ENCODE results near the gene PTK6.
A peak's percentile ranks its signal among the peaks of the same experiment; 100 is the strongest.

PTK6 gene

GRCh38 chr20:63536997-63537524, at the start of gene PTK6:
Gene PTK6, minus strand, starts transcription at chr20:63537376. Its CDS starts 62 bp downstream, at chr20:63537314.
- H3K27ac Mint-ChIP-seq = peak within 1 kb of the TSS; percentile 84
- no peaks in the 10 kb centered on the region for H3K27me3 Mint-ChIP-seq
- peak within 1 kb of the TSS; percentile 62 for H3K4me3 Mint-ChIP-seq
- H3K9me3 Mint-ChIP-seq = no peaks in the 10 kb centered on the region
- H3K4me1 Mint-ChIP-seq (ENCODE audit: low read depth) = peaks cover 19% of the 10 kb centered on the region
- H3K36me3 Mint-ChIP-seq (ENCODE audit: low read depth) = no peaks in the 10 kb centered on the region
- DNase-seq = no peak

- Mint-ChIP-seq H3K4me1 (ENCODE audit: low read depth) (peaks cover 4% of the 10 kb centered on the region), H3K27me3 (no peaks in the 10 kb centered on the region), H3K9me3 (no peaks in the 10 kb centered on the region), H3K4me3 (no peak overlapping the region), H3K27ac (no peak overlapping the region), H3K36me3 (ENCODE audit: low read depth) (peaks cover 43% of the 10 kb centered on the region)
- no peak for DNase-seq
Measured at GRCh38 chr20:63586797-63587196, 49.6 kb upstream of the PTK6 start.

- no peak overlapping the region for H3K27ac Mint-ChIP-seq
- H3K27me3 Mint-ChIP-seq = no peaks in the 10 kb centered on the region
- DNase-seq = no peak
- H3K9me3 Mint-ChIP-seq = no peaks in the 10 kb centered on the region
- H3K4me3 Mint-ChIP-seq = no peak overlapping the region
- H3K36me3 Mint-ChIP-seq (ENCODE audit: low read depth) = peaks cover 34% of the 10 kb centered on the region
- peaks cover 4% of the 10 kb centered on the region for H3K4me1 Mint-ChIP-seq (ENCODE audit: low read depth)
Measured at GRCh38 chr20:63585616-63586565, 48.7 kb upstream of the PTK6 start.

GRCh38 chr20:63582382-63583063, 45.3 kb upstream of the PTK6 start:
- peaks cover 8% of the 10 kb centered on the region for H3K36me3 Mint-ChIP-seq (ENCODE audit: low read depth)
- no peak overlapping the region for H3K27ac Mint-ChIP-seq
- H3K9me3 Mint-ChIP-seq = no peaks in the 10 kb centered on the region
- H3K4me1 Mint-ChIP-seq (ENCODE audit: low read depth) = peaks cover 3% of the 10 kb centered on the region
- DNase-seq = no peak
- H3K4me3 Mint-ChIP-seq = no peak overlapping the region
- peaks cover 6% of the 10 kb centered on the region for H3K27me3 Mint-ChIP-seq

GRCh38 chr20:63580796-63581461, 43.8 kb upstream of the PTK6 start:
- Mint-ChIP-seq H3K4me1 (ENCODE audit: low read depth) (peaks cover 3% of the 10 kb centered on the region), H3K36me3 (ENCODE audit: low read depth) (no peaks in the 10 kb centered on the region), H3K9me3 (no peaks in the 10 kb centered on the region), H3K27ac (no peak overlapping the region), H3K4me3 (no peak overlapping the region), H3K27me3 (peaks cover 12% of the 10 kb centered on the region)
- DNase-seq = peak; percentile 68

GRCh38 chr20:63579017-63579694, 42.0 kb upstream of the PTK6 start:
- Mint-ChIP-seq H3K9me3 (no peaks in the 10 kb centered on the region), H3K4me1 (ENCODE audit: low read depth) (peaks cover 3% of the 10 kb centered on the region), H3K27me3 (peaks cover 12% of the 10 kb centered on the region), H3K4me3 (no peak overlapping the region), H3K36me3 (ENCODE audit: low read depth) (no peaks in the 10 kb centered on the region), H3K27ac (no peak overlapping the region)
- DNase-seq = no peak

DNA sequence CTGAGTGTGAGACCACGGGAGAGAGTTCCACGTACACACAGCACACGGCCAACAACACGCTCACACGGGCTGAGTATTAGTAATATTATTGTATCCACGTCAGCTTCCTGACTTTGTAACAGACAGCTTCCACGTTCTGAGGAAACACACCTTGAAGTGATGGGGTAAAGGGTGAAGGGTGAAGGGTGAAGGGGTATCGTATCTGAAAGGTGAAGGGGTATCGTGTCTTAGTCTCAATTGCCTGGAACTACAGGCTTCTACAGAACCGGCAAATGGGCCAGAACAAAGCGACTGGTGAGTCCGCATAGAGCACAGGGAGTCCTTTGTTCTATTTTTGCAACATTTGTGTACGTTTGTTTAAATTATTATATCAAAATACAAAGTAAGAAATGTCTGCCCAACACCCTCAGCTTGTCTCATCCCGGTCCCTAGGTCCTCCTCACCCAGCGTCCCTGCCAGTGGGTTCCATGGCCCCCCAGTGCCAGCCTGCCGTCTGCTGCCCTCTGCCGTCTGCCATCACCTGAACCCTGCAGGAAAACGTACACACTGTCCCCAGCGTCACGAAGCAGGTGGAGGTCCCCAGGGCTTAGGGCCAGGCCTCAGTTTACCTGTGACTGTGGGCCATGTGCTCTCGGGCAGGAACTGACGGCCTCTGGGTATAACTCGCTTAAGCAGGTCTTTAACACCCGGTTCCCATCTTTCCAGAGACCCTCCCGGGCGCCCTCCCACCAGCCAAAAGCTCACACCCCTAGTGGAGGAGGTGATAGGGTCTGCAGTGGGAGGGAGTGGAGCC, 41.2 kb upstream of the PTK6 start:
- DNase-seq = no peak
- Mint-ChIP-seq H3K36me3 (ENCODE audit: low read depth) (no peaks in the 10 kb centered on the region), H3K27me3 (peaks cover 12% of the 10 kb centered on the region), H3K9me3 (no peaks in the 10 kb centered on the region), H3K27ac (no peak overlapping the region), H3K4me3 (no peak overlapping the region), H3K4me1 (ENCODE audit: low read depth) (peaks cover 3% of the 10 kb centered on the region)

- Mint-ChIP-seq H3K4me1 (ENCODE audit: low read depth) (peaks cover 3% of the 10 kb centered on the region), H3K27me3 (peaks cover 12% of the 10 kb centered on the region), H3K9me3 (no peaks in the 10 kb centered on the region), H3K27ac (no peak overlapping the region), H3K36me3 (ENCODE audit: low read depth) (no peaks in the 10 kb centered on the region), H3K4me3 (no peak overlapping the region)
- DNase-seq = no peak
Measured at GRCh38 chr20:63577317-63577894, 40.2 kb upstream of the PTK6 start.

GRCh38 chr20:63576311-63576710, 39.1 kb upstream of the PTK6 start:
- H3K27ac Mint-ChIP-seq = no peak overlapping the region
- DNase-seq = no peak
- H3K27me3 Mint-ChIP-seq = peaks cover 12% of the 10 kb centered on the region
- no peak overlapping the region for H3K4me3 Mint-ChIP-seq
- no peaks in the 10 kb centered on the region for H3K9me3 Mint-ChIP-seq
- H3K4me1 Mint-ChIP-seq (ENCODE audit: low read depth) = peaks cover 3% of the 10 kb centered on the region
- H3K36me3 Mint-ChIP-seq (ENCODE audit: low read depth) = no peaks in the 10 kb centered on the region

GRCh38 chr20:63574829-63575743, 37.9 kb upstream of the PTK6 start:
- DNase-seq = no peak
- peaks cover 11% of the 10 kb centered on the region for H3K27me3 Mint-ChIP-seq
- H3K9me3 Mint-ChIP-seq = no peaks in the 10 kb centered on the region
- H3K36me3 Mint-ChIP-seq (ENCODE audit: low read depth) = no peaks in the 10 kb centered on the region
- no peaks in the 10 kb centered on the region for H3K4me1 Mint-ChIP-seq (ENCODE audit: low read depth)
- no peak overlapping the region for H3K4me3 Mint-ChIP-seq
- no peak overlapping the region for H3K27ac Mint-ChIP-seq

DNA sequence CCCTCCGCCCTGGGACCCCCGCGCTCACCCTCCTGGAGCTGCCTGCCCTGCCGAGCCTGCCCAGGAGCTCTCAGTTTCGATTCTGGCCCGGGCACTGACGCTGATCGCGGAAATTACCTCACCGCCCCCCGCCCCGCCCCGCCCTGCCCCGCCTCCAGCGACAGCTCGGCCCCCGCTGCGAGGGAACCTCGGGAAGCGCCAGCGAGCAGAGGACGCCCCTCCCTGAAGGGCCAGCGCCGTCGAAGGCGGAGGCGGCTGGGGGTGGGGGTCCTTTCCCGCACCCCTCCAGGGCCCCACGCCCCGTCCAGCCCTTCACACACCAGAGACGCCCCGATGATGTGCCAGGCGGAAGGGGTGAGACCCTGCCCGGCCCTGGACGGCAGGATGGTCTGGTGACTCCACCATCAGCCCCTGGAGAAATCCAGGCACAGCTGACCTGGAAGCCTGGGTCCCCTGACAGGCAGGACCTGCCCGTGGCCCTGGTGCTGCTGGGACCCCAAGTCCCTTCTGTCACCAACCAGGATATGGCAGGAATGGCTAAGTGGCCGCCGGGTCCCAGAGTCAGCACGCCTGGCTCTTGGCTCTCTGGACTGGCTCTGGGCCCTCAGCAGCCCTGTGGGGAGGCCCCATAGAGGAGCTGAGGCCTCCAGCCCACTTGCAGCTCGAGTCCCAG, 37.1 kb upstream of the PTK6 start, which contains the start of gene HELZ2:
Gene HELZ2, minus strand, starts transcription at position 84 of the 673 bp plus-strand sequence. CDS start 1,854 bp downstream, outside the sequence.
- peak; percentile 65 for DNase-seq
- Mint-ChIP-seq H3K36me3 (ENCODE audit: low read depth) (no peaks in the 10 kb centered on the region), H3K27me3 (peaks cover 6% of the 10 kb centered on the region), H3K4me1 (ENCODE audit: low read depth) (peaks cover 3% of the 10 kb centered on the region), H3K9me3 (no peaks in the 10 kb centered on the region), H3K27ac (peak within 1 kb of the TSS; percentile 37), H3K4me3 (peak within 1 kb of the TSS; percentile 69)

DNA sequence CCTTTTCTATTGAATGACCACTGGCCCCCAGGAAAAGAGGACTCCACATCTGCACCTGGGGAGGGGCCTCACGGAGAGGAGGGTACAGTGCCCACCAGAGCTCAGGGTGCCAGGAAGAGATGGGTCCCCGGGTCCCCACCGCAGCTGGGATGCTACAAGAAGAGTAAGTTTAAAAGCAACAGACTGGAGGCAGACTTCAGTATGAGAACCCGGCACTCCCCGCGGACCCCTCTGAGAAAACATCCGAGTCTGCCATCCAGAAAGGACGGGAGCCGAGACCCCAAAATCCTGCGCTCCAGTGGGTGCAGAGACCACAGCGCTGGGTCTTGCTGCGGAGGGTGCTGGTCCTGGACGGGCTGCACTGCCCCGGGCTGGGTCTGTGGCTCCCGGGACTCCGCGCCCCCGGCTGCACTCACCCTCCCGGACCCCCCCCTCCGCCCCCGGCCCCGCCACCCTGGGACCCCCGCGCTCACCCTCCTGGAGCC, 36.5 kb upstream of the PTK6 start:
- Mint-ChIP-seq H3K27ac (peak overlapping the region; percentile 37), H3K36me3 (ENCODE audit: low read depth) (no peaks in the 10 kb centered on the region), H3K4me3 (peak overlapping the region; percentile 69), H3K27me3 (peaks cover 9% of the 10 kb centered on the region), H3K4me1 (ENCODE audit: low read depth) (peaks cover 9% of the 10 kb centered on the region), H3K9me3 (no peaks in the 10 kb centered on the region)
- no peak for DNase-seq

Measured in activated T-cell treated with anti-CD3 and anti-CD28 coated beads, Interleukin-2, amount 50 U/mL, for 24 hours (primary cell).